Fibroblast of lung (primary cell): ENCODE results near the gene NDUFB5.

Experiments used
- EZH2 ChIP-seq: IDR thresholded peaks from 2 replicates; pipeline ENCODE4 v1.5.1; 2012; ENCODE audit warnings: low read length, control low read depth, mild to moderate bottlenecking; ENCODE audit errors: missing control alignments
- TF ChIP-seq, protein P1 (sequence below), 2 donors: IDR thresholded peaks in 1 of 2; conservative IDR thresholded peaks in 1 of 2; 1 replicate in 1 of 2; 2 replicates in 1 of 2; pipeline ENCODE4 v1.5.1; 2011 to 2012; ENCODE audit warnings: low read length in 2 of 2, control low read depth in 1 of 2, inconsistent platforms in 1 of 2, low read depth in 1 of 2, mild to moderate bottlenecking in 1 of 2

DNA sequence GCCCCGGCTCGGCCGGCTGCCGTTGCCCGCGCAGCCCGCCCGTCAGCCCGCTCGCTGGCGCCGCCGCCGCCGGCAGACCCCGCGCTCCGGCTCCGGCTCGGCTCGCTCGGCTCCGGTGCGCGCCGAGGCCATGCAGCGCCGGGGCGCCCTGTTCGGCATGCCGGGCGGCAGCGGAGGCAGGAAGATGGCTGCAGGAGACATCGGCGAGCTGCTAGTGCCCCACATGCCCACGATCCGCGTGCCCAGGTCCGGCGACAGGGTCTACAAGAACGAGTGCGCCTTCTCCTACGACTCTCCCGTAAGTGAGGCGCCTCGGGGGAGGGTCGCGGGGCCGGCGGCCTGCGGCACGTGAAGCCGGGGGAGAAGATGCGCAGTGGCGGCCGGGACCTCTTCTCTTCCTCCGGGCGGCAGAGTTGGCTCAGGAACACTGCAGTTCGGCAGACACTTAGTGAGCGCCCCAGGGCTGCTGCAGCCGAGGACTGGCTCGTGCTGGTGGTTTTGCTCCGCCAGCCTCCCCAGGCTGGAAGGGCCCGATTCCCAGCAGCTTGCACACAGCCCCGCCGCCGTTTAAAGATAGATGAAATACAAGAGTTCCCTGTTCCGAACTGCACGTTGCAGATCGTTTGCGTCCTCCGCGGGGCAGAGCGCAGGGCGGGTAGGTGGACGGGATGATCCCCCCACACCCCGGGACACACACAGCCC is 48.7 kb downstream of the NDUFB5 start:
- TF ChIP-seq, protein P1, sequence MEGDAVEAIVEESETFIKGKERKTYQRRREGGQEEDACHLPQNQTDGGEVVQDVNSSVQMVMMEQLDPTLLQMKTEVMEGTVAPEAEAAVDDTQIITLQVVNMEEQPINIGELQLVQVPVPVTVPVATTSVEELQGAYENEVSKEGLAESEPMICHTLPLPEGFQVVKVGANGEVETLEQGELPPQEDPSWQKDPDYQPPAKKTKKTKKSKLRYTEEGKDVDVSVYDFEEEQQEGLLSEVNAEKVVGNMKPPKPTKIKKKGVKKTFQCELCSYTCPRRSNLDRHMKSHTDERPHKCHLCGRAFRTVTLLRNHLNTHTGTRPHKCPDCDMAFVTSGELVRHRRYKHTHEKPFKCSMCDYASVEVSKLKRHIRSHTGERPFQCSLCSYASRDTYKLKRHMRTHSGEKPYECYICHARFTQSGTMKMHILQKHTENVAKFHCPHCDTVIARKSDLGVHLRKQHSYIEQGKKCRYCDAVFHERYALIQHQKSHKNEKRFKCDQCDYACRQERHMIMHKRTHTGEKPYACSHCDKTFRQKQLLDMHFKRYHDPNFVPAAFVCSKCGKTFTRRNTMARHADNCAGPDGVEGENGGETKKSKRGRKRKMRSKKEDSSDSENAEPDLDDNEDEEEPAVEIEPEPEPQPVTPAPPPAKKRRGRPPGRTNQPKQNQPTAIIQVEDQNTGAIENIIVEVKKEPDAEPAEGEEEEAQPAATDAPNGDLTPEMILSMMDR (conservative IDR thresholded peaks at IDR 0.05 in 1 of 2, IDR thresholded peaks at IDR 0.05 in 1 of 2; ENCODE audit: low read depth in 1 of 2, low read length in 2 of 2) = peak in 1 of 2 donors; percentile 13
- TF ChIP-seq EZH2 = no peak
